ENCODE measurements around the gene PRDM15. TPM values are rescaled to one million over a fixed set of nuclear protein-coding genes. Genes with fewer than 3 reads are reported as not detected.

The PRDM15 gene
- polyA plus RNA-seq, 1 donor (not counting 4 experiments of a cell fraction or from before 2014, with no cell fraction given): 5.2 TPM

DNA sequence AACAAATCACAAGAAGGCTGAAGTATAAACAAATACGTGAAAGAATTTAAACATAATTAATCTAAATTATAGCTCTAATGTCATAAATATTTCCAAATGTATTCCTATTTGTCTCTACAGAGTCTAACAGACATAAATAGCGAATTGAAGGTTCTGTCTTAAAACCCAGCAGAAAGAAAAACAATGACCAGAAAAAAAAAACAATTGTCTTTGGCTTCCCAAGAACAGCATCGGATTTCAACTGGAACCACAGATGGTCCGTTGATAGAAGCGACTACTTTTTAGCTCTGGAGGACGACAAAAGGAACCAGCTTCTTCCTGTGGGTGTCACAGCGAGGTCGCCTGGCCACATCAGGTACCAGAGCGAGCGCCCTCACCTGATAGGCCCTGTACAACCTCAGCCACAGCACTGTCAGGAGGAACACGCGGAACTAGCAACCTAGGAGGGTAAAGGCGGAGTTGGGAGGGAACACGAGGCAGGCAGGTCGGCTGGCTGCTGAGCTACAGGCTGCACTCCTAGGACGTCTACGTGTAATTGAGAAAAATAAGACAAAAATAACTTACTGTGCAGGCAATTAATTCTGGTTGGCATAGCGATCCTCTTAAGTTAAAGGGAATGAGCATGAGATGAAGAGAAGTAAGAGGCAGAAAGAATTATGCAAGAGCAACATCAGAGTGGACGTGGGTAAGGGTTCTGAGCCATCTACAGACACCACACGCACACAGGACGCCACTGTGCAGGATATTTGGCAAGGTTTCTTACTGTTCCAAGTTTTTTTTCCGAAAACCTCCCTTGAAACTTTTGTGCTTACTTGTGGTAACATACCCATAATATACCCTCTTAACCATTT is 16.7 kb upstream of the PRDM15 start:
- no peak overlapping the region for H3K4me3 ChIP-seq (ENCODE audit: control insufficient read depth in 2 of 3, extremely low read depth in 1 of 3, insufficient read depth in 2 of 3, low read depth in 1 of 3, low read length in 3 of 3)
- H3K4me2 ChIP-seq (ENCODE audit: control insufficient read depth, extremely low read depth, insufficient read depth, low read depth, low read length): no peak overlapping the region
- dilution Hi-C loops (cut with MboI; ENCODE audit: extremely low pct_ligation_motif_present, low sequenced_read_pairs): no loop called here
- no peak overlapping the region for H2AFZ ChIP-seq (ENCODE audit: control insufficient read depth, low read length)
- H3K9ac ChIP-seq (ENCODE audit: control insufficient read depth, extremely low read depth, insufficient read depth, low read length): no peak overlapping the region
- H3K36me3 ChIP-seq (ENCODE audit: control insufficient read depth in 2 of 2, extremely low read depth in 1 of 2, insufficient read depth in 2 of 2, low read length in 2 of 2): peaks cover 15 to 26% of the 10 kb centered on the region in 2 experiments
- H4K20me1 ChIP-seq (ENCODE audit: control insufficient read depth, extremely low read depth, insufficient read depth, low read length): no peaks in the 10 kb centered on the region
- no peaks in the 10 kb centered on the region for H3K9me3 ChIP-seq (ENCODE audit: control insufficient read depth, low read depth, low read length)
- H3K27ac ChIP-seq (ENCODE audit: control insufficient read depth, insufficient read depth, low read length): no peak overlapping the region
- peaks cover 3% of the 10 kb centered on the region for H3K9me1 ChIP-seq (ENCODE audit: control insufficient read depth, extremely low read depth, insufficient read depth, low read length)
- peak; percentile 41 for FAIRE-seq
- no peak for DNase-seq (ENCODE audit: low read depth, low spot score)
- H3K4me1 ChIP-seq (ENCODE audit: control insufficient read depth, extremely low read depth, insufficient read depth, low read length): no peaks in the 10 kb centered on the region
- H3K79me2 ChIP-seq (ENCODE audit: control insufficient read depth, insufficient read depth, low read length): no peaks in the 10 kb centered on the region
- H3K27me3 ChIP-seq (ENCODE audit: control insufficient read depth, extremely low read depth, insufficient read depth, low read length): no peaks in the 10 kb centered on the region
- TF ChIP-seq, protein P1, sequence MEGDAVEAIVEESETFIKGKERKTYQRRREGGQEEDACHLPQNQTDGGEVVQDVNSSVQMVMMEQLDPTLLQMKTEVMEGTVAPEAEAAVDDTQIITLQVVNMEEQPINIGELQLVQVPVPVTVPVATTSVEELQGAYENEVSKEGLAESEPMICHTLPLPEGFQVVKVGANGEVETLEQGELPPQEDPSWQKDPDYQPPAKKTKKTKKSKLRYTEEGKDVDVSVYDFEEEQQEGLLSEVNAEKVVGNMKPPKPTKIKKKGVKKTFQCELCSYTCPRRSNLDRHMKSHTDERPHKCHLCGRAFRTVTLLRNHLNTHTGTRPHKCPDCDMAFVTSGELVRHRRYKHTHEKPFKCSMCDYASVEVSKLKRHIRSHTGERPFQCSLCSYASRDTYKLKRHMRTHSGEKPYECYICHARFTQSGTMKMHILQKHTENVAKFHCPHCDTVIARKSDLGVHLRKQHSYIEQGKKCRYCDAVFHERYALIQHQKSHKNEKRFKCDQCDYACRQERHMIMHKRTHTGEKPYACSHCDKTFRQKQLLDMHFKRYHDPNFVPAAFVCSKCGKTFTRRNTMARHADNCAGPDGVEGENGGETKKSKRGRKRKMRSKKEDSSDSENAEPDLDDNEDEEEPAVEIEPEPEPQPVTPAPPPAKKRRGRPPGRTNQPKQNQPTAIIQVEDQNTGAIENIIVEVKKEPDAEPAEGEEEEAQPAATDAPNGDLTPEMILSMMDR (optimal IDR thresholded peaks at IDR 0.05 in 1 of 3, IDR thresholded peaks at IDR 0.05 in 1 of 3, conservative IDR thresholded peaks at IDR 0.05 in 1 of 3; ENCODE audit: extremely low read depth in 1 of 3, insufficient read depth in 2 of 3, low read length in 3 of 3): no peak
- TF ChIP-seq EZH2 (IDR thresholded peaks at IDR 0.05; ENCODE audit: low read length): no peak

DNA sequence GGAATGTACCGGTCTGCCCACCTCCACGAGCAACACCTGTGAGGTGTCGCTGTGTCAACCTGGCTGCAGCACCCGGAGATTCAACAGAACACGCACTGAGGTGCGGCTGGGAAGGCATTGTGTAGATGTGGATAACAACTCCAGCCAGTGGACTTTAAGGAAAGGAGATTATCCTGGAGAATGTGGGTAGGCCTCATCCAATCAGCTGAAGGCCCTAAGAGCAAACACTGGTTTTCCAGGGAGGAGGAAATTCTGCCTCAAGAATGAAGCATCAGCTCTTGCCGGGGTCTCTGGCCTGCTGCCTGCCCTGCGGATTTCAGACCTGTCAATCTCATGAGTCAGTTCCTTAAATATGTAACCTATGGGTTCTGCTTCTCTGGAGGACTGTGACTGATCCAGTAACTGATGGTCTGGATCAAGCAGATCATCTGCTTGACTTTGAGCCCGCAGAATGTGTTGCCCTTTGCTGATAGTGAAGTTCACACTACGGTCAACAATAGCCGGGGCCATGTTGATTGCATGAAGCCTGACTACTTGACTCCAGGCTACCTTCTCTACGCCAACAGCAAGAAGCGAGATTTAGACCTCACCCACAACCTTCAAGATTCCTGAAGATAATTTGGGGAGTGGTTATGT is 15.9 kb upstream of the PRDM15 start:
- no peaks in the 10 kb centered on the region for H4K20me1 ChIP-seq (ENCODE audit: control insufficient read depth, extremely low read depth, insufficient read depth, low read length)
- no peak overlapping the region for H3K4me2 ChIP-seq (ENCODE audit: control insufficient read depth, extremely low read depth, insufficient read depth, low read depth, low read length)
- H3K9me1 ChIP-seq (ENCODE audit: control insufficient read depth, extremely low read depth, insufficient read depth, low read length): peaks cover 3% of the 10 kb centered on the region
- no peaks in the 10 kb centered on the region for H3K27me3 ChIP-seq (ENCODE audit: control insufficient read depth, extremely low read depth, insufficient read depth, low read length)
- TF ChIP-seq EZH2 (IDR thresholded peaks at IDR 0.05; ENCODE audit: low read length): no peak
- H2AFZ ChIP-seq (ENCODE audit: control insufficient read depth, low read length): no peak overlapping the region
- H3K4me1 ChIP-seq (ENCODE audit: control insufficient read depth, extremely low read depth, insufficient read depth, low read length): no peaks in the 10 kb centered on the region
- H3K27ac ChIP-seq (ENCODE audit: control insufficient read depth, insufficient read depth, low read length): no peak overlapping the region
- no peak overlapping the region for H3K9ac ChIP-seq (ENCODE audit: control insufficient read depth, extremely low read depth, insufficient read depth, low read length)
- FAIRE-seq (peak; percentile 64), DNase-seq (ENCODE audit: low read depth, low spot score) (no peak)
- H3K36me3 ChIP-seq (ENCODE audit: control insufficient read depth in 2 of 2, extremely low read depth in 1 of 2, insufficient read depth in 2 of 2, low read length in 2 of 2): peaks cover 15 to 26% of the 10 kb centered on the region in 2 experiments
- dilution Hi-C loops (cut with MboI; ENCODE audit: extremely low pct_ligation_motif_present, low sequenced_read_pairs): no loop called here
- no peak overlapping the region for H3K4me3 ChIP-seq (ENCODE audit: control insufficient read depth in 2 of 3, extremely low read depth in 1 of 3, insufficient read depth in 2 of 3, low read depth in 1 of 3, low read length in 3 of 3)
- no peaks in the 10 kb centered on the region for H3K9me3 ChIP-seq (ENCODE audit: control insufficient read depth, low read depth, low read length)
- no peaks in the 10 kb centered on the region for H3K79me2 ChIP-seq (ENCODE audit: control insufficient read depth, insufficient read depth, low read length)
